H9 (cell line): ENCODE data around the gene WDR6. TPM values are rescaled to one million over a fixed set of nuclear protein-coding genes. Genes with fewer than 3 reads are reported as not detected.

Source experiments
- DNase-seq: peaks from one replicate; pipeline ENCODE4 v3.0.0-alpha.2; 2017
- H2AFZ ChIP-seq: one replicate; pipeline ENCODE4 v1.6.1; 2013; ENCODE audit warnings: mild to moderate bottlenecking, low read length, control low read depth, moderate library complexity
- H2AK5ac ChIP-seq: 2 replicates; pipeline ENCODE4 v1.6.1; 2013; ENCODE audit warnings: low read length, control low read depth, mixed read lengths; ENCODE audit not compliant: insufficient read length
- H2BK120ac ChIP-seq: one replicate; pipeline ENCODE4 v1.6.1; 2013; ENCODE audit warnings: low read depth, mild to moderate bottlenecking, low read length, control low read depth, inconsistent platforms; ENCODE audit not compliant: poor library complexity, severe bottlenecking
- H2BK12ac ChIP-seq: 2 replicates; pipeline ENCODE4 v1.6.1; 2013; ENCODE audit warnings: low read length, control low read depth, mixed read lengths, low read depth; ENCODE audit not compliant: insufficient read length
- H2BK15ac ChIP-seq: 2 replicates; pipeline ENCODE4 v1.6.1; 2013; ENCODE audit warnings: low read depth, low read length, control low read depth
- H2BK20ac ChIP-seq: one replicate; pipeline ENCODE4 v1.6.1; 2013; ENCODE audit warnings: low read depth, mild to moderate bottlenecking, low read length, control low read depth, inconsistent platforms; ENCODE audit not compliant: poor library complexity, severe bottlenecking
- H2BK5ac ChIP-seq: 2 replicates; pipeline ENCODE4 v1.6.1; 2013; ENCODE audit warnings: low read length, control low read depth, mixed read lengths; ENCODE audit not compliant: insufficient read length
- H3K14ac ChIP-seq: 2 replicates; pipeline ENCODE4 v1.6.1; 2013; ENCODE audit warnings: low read length, control low read depth; ENCODE audit not compliant: insufficient read depth
- H3K18ac ChIP-seq: 2 replicates; pipeline ENCODE4 v1.6.1; 2013; ENCODE audit warnings: low read depth, mild to moderate bottlenecking, mixed read lengths, low read length, control low read depth; ENCODE audit not compliant: insufficient read length
- H3K23ac ChIP-seq: 2 replicates; pipeline ENCODE4 v1.6.1; 2013; ENCODE audit warnings: low read length, control low read depth, mixed read lengths, low read depth; ENCODE audit not compliant: insufficient read length
- H3K23me2 ChIP-seq: 2 replicates; pipeline ENCODE4 v1.6.1; 2013; ENCODE audit warnings: low read depth, mild to moderate bottlenecking, mixed read lengths, low read length, control low read depth; ENCODE audit not compliant: insufficient read length, poor library complexity, severe bottlenecking
- H3K27ac ChIP-seq: 2 replicates; pipeline ENCODE4 v1.5.1; 2013; ENCODE audit warnings: low read length, control low read depth, mixed read lengths, low read depth; ENCODE audit not compliant: insufficient read length
- H3K27me3 ChIP-seq: 2 replicates; pipeline ENCODE4 v1.6.1; 2013; ENCODE audit warnings: low read length, control low read depth, inconsistent platforms; ENCODE audit not compliant: insufficient read depth
- H3K4ac ChIP-seq: 2 replicates; pipeline ENCODE4 v1.6.1; 2013; ENCODE audit warnings: low read depth, mild to moderate bottlenecking, control low read depth, inconsistent platforms, low read length, moderate library complexity
- H3K4me1 ChIP-seq: 2 replicates; pipeline ENCODE4 v1.6.1; 2013; ENCODE audit warnings: low read length, control low read depth, inconsistent platforms; ENCODE audit not compliant: insufficient read depth
- H3K4me2 ChIP-seq: 2 replicates; pipeline ENCODE4 v1.6.1; 2013; ENCODE audit warnings: low read length, control low read depth, mixed read lengths; ENCODE audit not compliant: insufficient read length, insufficient read depth
- H3K56ac ChIP-seq: 2 replicates; pipeline ENCODE4 v1.6.1; 2013; ENCODE audit warnings: low read depth, mild to moderate bottlenecking, mixed read lengths, low read length, control low read depth; ENCODE audit not compliant: insufficient read length
- H3K79me1 ChIP-seq: 2 replicates; pipeline ENCODE4 v1.6.1; 2013; ENCODE audit warnings: low read depth, mild to moderate bottlenecking, moderate library complexity, low read length, control low read depth, inconsistent platforms; ENCODE audit not compliant: insufficient read depth, poor library complexity, severe bottlenecking
- H3K79me2 ChIP-seq: 2 replicates; pipeline ENCODE4 v1.6.1; 2013; ENCODE audit warnings: low read length, control low read depth, inconsistent platforms; ENCODE audit not compliant: insufficient read depth
- H3K9ac ChIP-seq: 2 replicates; pipeline ENCODE4 v1.6.1; 2013; ENCODE audit warnings: low read length, control low read depth, mixed read lengths; ENCODE audit not compliant: insufficient read length; ENCODE audit errors: extremely low read depth
- H3K9me3 ChIP-seq: one replicate; pipeline ENCODE4 v1.6.1; 2013; ENCODE audit warnings: low read depth, low read length, inconsistent platforms; ENCODE audit not compliant: control insufficient read depth
- H3T11ph ChIP-seq: one replicate; pipeline ENCODE4 v1.6.1; 2013; ENCODE audit warnings: mild to moderate bottlenecking, low read length, control low read depth, inconsistent platforms
- H4K20me1 ChIP-seq: one replicate; pipeline ENCODE4 v1.6.1; 2013; ENCODE audit not compliant: control insufficient read depth, insufficient read length, insufficient read depth
- H4K5ac ChIP-seq: 2 replicates; pipeline ENCODE4 v1.6.1; 2013; ENCODE audit warnings: low read depth, mild to moderate bottlenecking, mixed read lengths, low read length, control low read depth; ENCODE audit not compliant: insufficient read length
- H4K8ac ChIP-seq: replicated peaks from 2 replicates; pipeline ENCODE4 v1.6.1; 2013; ENCODE audit warnings: low read length, control low read depth, mixed read lengths, low read depth; ENCODE audit not compliant: insufficient read length
- H4K91ac ChIP-seq: 2 replicates; pipeline ENCODE4 v1.6.1; 2013; ENCODE audit warnings: low read depth, mild to moderate bottlenecking, moderate library complexity, mixed read lengths, low read length, control low read depth; ENCODE audit not compliant: insufficient read length
- H3K27ac Mint-ChIP-seq, 3 experiments: 2 replicates in 2 of 3; 3 replicates in 1 of 3; pipeline ENCODE4 v1.8.0; 2020 to 2021; ENCODE audit warnings: mixed read lengths in 3 of 3, mild to moderate bottlenecking in 1 of 3, moderate library complexity in 1 of 3
- H3K27me3 Mint-ChIP-seq: 2 replicates; pipeline ENCODE4 v1.8.0; 2021; ENCODE audit warnings: low read depth, mild to moderate bottlenecking, moderate library complexity, mixed read lengths
- H3K36me3 Mint-ChIP-seq, 3 experiments: 2 replicates in 2 of 3; 3 replicates in 1 of 3; pipeline ENCODE4 v1.8.0; 2020 to 2021; ENCODE audit warnings: low read depth in 3 of 3, mixed read lengths in 3 of 3; ENCODE audit not compliant: insufficient read depth in 1 of 3
- H3K4me1 Mint-ChIP-seq, 2 experiments: 2 replicates each; pipeline ENCODE4 v1.8.0; 2020; ENCODE audit warnings: mixed read lengths in 2 of 2
- H3K4me3 Mint-ChIP-seq, 2 experiments: 2 replicates in 1 of 2; 3 replicates in 1 of 2; pipeline ENCODE4 v1.8.0; 2020 to 2021; ENCODE audit warnings: mild to moderate bottlenecking in 2 of 2, mixed read lengths in 2 of 2, moderate library complexity in 1 of 2
- H3K9me3 Mint-ChIP-seq, 2 experiments: 2 replicates in 1 of 2; 3 replicates in 1 of 2; pipeline ENCODE4 v1.8.0; 2020; ENCODE audit warnings: mild to moderate bottlenecking in 2 of 2, mixed read lengths in 2 of 2, moderate library complexity in 1 of 2
- CTCF ChIP-seq: fragments of 200-600 bp; sonication (generic); conservative IDR thresholded peaks from 3 replicates; pipeline ENCODE4 v1.8.0; 2021; ENCODE audit warnings: antibody characterized with exemption, mild to moderate bottlenecking
- total RNA-seq: library from RNA; stranded (reverse); gene quantifications from 2 replicates; pipeline ENCODE4 v1.2.1, GENCODE V29; 2021

The WDR6 gene
- total RNA-seq, 1 experiment from 2014 or later = 298 TPM

DNA sequence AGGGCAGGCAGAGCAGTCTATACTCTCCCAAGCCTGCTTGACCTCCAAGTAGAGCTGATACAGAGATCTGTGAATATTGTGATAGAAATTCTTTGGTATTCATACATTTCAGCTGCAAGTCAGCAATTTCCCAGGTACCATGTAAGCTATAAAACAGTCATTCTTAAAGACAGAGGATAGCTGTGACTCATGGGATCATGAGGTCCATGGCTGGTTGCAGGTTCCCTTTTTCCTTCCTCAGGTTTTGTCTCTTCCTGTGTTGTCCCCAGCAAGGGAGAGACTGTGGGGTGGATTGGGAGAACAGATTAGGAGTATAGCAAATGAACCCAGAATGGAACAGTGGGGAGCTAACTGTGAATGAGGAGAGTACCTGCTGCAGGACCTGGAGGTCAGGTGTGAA is 22.5 kb upstream of the WDR6 start:
- no peaks in the 10 kb centered on the region for H3K9me3 Mint-ChIP-seq

More for the DNA sequence above, 22.5 kb upstream of the WDR6 start:
- Histone ChIP-seq H3K23me2 (peaks cover 7% of the 10 kb centered on the region), H3K9me3 (no peaks in the 10 kb centered on the region), H2BK5ac (no peak overlapping the region), H3K79me2 (no peaks in the 10 kb centered on the region), H3K23ac (no peak overlapping the region), H4K91ac (no peak overlapping the region), H4K8ac (no peak overlapping the region), H2AK5ac (no peak overlapping the region), H3K14ac (no peak overlapping the region), H4K20me1 (no peaks in the 10 kb centered on the region), H3K27ac (no peak overlapping the region), H2BK120ac (no peak overlapping the region), H3K9ac (no peak overlapping the region), H2BK12ac (no peak overlapping the region), H3T11ph (no peak overlapping the region), H3K56ac (no peak overlapping the region), H3K4me2 (no peak overlapping the region), H2AFZ (no peak overlapping the region), H2BK15ac (no peak overlapping the region), H2BK20ac (no peak overlapping the region), H4K5ac (no peak overlapping the region), H3K18ac (no peak overlapping the region), H3K4ac (no peak overlapping the region), H3K4me1 (peaks cover 2% of the 10 kb centered on the region; the same call in 1 of the 2 replicates), H3K79me1 (no peaks in the 10 kb centered on the region), H3K27me3 (no peaks in the 10 kb centered on the region)
- H3K27ac Mint-ChIP-seq = no peak overlapping the region; a peak in 1 of 7 replicates
- H3K4me1 Mint-ChIP-seq = peaks cover 9 to 10% of the 10 kb centered on the region in 2 experiments
- H3K27me3 Mint-ChIP-seq = no peaks in the 10 kb centered on the region; the same call in 1 of the 2 replicates
- H3K4me3 Mint-ChIP-seq = no peak overlapping the region
- peaks cover 30 to 64% (median 43%) of the 10 kb centered on the region in 3 experiments for H3K36me3 Mint-ChIP-seq
- no peak for TF ChIP-seq CTCF
- DNase-seq = no peak
